Activated CD4-positive, alpha-beta T cell treated with anti-CD3 and anti-CD28 coated beads, Interleukin-2, amount 50 U/mL, for 24 hours (primary cell): ENCODE measurements around the gene WIPF1.
"Not testable (repeated sequence)": the region's sequence is repeated elsewhere in the genome, so short reads cannot be mapped to it uniquely, and the experiment has no call there.

Experiments
- DNase-seq, 2 donors: peaks; one replicate each; pipeline ENCODE4 v3.0.0-alpha.2; 2020; ENCODE audit warnings: low read depth in 1 of 2, low spot score in 1 of 2

Gene WIPF1

GRCh38 chr2:174572556-174572955, 25.0 kb downstream of the WIPF1 start:
- no peak for DNase-seq

DNA sequence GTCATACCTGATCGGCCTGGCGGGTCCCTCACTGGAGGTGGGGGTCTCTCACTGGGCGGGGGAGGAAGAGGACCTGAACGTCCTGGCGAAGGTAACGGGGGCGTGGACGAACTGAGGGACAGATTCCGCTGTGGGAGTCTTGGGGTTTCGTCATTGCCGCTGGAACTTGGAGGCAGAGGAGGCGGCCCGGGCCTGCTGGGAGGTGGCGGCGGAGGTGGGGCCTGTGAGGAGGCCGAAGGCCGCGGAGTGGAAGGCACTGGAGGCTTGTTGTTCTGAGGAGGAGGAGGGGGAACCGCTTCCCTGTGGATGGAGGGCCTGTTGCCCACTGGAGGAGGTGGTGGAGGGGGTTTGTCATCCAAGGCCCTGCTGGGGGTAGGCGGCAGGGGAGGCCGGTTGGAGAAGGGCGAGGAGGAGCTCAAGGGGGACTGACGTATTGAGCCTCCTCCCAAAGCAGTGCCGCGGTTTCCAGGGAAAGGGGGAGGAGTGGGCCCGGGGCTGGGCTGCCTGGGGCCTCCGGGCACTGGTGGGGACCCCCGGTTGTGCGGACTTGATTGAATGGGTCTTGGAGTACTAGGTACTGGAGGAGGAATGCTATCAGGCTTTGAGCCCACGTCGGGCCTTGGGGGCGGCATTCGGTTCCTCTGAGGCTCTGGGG, 25.8 kb downstream of the WIPF1 start:
- no peak for DNase-seq

GRCh38 chr2:174570318-174570958, 27.2 kb downstream of the WIPF1 start:
- DNase-seq = no peak

GRCh38 chr2:174569678-174570077, 27.9 kb downstream of the WIPF1 start:
- DNase-seq = no peak

- DNase-seq = no peak
Observed at GRCh38 chr2:174568425-174568824, 29.2 kb downstream of the WIPF1 start.

GRCh38 chr2:174566871-174567270, 30.7 kb downstream of the WIPF1 start:
- no peak for DNase-seq

- DNase-seq = no peak
Observed at GRCh38 chr2:174563530-174564282, 33.9 kb downstream of the WIPF1 start.

DNA sequence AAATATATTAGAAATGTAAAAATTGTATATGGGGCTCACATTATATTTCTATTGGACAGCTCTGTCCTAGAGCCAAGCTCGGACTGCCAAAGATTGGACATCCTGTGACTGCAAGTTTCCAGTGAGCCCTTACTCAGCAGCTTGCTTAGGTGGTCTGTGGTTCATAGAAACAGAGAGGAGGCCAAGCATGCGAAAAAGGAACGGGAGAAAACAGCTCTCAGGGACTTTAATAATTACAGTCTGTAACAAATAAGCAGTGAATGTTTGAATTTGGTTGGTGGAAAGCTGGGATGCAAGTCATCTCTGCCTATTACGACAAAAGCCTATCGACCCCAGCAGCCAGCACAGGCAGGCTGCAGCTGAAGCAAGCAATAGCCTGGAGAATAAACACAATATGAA, 35.6 kb downstream of the WIPF1 start:
- DNase-seq = no peak

GRCh38 chr2:174561283-174561971, 36.2 kb downstream of the WIPF1 start:
- no peak for DNase-seq

- no peak for DNase-seq
Observed at GRCh38 chr2:174560737-174561136, 36.9 kb downstream of the WIPF1 start.

- DNase-seq = no peak
Observed at GRCh38 chr2:174555998-174556397, 41.6 kb downstream of the WIPF1 start.

DNA sequence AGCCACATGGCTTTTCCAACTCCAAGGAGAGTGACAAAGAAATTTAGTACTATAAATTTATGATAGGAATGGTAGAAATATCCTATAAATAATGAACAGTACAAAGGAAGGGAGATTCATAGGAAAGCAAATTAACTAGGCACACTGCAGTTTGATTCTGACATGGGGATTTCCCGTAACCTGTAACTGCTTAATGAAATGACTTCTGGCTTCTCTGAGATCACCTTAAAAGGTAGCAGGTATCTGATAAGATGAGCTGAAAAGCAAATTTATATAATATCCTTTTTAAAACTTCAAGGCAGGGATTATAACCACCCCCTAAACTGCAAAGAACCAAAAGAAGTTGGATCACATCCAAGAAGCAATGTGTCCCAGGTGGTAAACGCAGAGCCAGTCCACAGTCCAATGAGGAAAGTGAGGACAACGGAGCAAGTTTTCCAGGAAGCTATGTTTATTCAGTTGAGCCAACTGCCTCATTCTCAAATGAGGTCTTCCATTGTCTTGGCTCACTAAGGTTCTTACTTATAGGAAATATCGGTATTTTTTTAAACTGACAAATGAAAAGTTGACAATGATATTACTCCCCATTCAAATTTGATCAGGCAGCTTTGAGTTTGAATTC, 43.0 kb downstream of the WIPF1 start:
- DNase-seq = no peak

DNA sequence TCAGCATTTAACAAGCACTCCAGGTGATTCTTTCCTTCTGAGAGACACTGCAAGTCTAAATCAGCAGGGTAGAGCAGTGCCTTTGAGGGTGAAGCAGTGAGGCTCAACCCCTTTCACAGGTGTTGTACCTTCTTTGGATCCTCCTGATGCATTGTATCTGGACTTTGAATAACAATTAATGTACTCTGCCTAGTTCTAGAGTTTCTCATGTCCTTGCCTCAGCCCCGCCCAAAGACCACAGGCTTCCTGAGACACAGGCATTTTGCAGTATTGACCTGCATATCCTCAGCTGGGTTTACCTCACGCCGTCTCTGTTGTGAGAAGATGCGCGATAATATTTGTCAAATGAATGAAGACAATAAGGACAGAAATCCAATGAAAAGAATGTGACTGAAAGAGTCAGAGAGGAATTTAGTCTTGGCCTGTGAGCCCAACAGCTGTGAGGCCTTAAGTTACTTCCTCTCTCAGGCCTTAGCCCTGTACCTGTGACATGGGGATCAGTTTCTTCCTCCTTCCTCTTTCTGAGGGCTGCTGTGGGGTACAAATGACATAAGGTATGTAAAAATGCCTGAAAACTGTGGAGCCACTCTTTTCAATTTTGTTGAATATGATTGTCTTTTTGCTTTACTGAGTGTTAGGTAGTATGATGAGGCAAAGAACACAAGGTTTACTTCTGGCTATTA, 43.7 kb downstream of the WIPF1 start:
- no peak for DNase-seq

DNA sequence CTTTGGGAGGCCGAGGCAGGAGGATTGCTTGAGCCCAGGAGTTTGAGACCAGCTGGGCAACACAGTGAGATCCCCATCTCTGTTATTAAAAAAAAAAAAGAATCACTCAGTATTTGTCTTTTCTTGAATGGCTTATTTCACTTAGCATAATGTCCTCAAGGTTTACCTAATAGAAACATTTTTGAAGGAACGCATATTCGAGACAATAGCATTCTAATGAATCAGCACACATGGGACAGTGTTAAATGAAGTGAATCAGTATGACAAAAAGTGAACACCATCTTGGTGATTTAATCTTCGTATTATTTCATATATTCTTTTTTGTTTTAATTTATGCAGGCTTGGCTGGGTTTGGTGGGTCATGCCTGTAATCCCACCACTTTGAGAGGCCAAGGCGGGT, 44.7 kb downstream of the WIPF1 start:
- no peak for DNase-seq

DNA sequence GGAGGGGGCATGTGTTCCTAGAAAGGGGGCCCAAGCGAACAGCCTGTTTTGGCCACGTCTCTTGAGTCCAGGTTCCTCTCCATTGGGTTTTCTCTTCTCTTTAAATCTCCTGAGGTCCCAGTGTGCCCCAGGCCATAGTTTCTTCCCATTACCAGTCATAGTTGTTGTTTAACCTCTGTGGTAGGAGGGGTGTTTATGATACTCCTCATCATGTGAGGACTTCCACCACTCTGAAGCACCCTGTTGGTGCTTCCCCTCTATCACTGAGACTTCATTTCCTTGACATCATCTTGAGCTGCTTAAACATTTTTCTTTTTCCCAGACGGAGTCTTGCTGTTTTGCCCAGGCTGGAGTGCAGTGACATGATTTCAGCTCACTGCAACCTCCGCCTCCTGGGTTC, 45.9 kb downstream of the WIPF1 start:
- DNase-seq = no peak

DNA sequence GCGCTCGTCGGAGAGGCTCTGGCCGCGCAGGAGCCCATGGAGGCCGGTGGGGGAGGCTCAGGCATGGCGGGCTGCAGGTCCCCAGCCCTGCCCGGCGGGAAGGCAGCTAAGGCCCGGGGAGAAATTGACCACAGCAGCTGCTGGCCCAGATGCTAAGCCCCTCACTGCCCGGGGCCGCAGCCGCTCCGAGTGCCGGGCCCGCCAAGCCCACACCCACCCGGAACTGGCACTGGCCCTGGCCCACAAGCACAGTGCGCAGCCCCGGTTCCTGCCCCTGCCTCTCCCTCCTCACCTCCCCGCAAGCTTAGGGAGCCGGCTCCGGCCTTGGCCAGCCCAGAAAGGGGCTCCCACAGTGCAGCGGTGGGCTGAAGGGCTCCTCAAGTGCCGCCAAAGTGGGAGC, 49.0 kb downstream of the WIPF1 start:
- DNase-seq = not testable (repeated sequence)

DNA sequence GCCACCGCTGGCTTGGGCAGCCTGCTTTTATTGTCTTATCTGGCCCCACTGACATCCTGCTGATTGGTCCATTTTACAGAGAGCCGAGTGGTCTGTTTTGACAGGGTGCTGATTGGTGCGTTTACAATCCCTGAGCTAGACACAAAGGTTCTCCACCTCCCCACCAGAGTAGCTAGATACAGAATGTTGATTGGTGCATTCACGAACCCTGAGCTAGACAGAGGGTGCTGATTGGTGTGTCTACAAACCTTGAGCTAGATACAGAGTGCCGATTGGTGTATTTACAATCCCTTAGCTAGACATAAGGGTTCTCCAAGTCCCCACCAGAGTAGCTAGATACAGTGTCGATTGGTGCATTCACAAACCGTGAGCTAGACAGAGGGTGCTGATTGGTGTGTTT, 49.6 kb downstream of the WIPF1 start:
- not testable (repeated sequence) for DNase-seq

DNA sequence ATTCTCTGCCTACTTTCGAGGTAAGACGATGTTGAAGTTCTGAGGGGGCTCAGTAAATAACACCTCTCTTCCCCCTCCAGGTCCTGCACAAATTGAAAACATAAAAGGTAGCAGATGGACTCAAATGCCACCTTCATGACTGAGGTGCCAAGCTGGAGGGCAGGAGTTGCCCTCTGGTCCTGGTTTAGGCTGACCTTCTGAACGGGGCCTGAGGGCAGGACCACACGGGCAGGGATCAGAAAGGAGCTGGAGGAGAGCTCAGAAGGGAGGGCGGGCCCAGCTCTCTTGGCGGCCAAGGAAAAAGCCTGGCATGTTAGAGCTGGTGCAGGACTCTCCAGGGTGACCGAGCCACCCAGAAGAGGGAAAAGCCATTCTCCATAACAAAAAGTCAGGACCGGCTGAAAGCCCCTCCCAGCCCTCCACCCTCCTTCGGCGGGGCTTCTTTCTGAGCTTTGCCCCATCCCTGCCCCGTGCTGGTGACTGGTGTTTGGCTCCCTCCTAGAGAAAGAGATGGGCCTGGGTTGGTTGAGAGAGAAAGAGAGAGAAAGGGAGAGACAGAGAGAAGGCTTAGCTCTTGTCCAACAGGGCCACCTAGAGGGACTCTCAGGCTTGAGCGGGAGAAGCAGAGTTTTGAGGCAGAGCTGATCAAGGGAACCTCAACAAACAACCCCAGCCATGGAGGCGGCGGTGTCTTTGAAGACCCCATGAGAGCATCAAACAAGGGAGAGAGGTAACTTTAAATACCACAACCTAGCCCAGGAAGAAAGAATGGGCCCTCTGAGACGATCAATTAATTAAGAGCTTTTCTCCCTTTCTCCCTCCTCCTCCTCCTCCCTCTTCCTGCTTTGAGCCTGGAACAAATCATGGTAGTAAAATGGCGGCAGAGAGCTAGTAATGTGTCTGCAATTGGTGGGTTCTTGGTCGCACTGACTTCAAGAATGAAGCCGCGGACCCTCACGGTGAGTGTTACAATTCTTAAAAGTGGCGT, 50.8 kb downstream of the WIPF1 start:
- peak in 1 of 2 donors; percentile 25 for DNase-seq

GRCh38 chr2:174545240-174545639, 52.4 kb downstream of the WIPF1 start:
- no peak for DNase-seq

GRCh38 chr2:174544802-174545201, 52.8 kb downstream of the WIPF1 start:
- no peak for DNase-seq
